Measurements from ENCODE around the gene HOGA1. TPM values are rescaled to one million over a fixed set of nuclear protein-coding genes. Genes with fewer than 3 reads are reported as not detected.

The HOGA1 gene
- total RNA-seq, result 2.1 and 3.8 TPM in 2 replicates
- polyA plus RNA-seq, result 2.1 and 5.3 TPM in 2 replicates

GRCh38 chr10:97584060-97584797 lies at the start of gene HOGA1:
TSS of gene HOGA1 (plus strand) at chr10:97584389. CDS start at chr10:97584704, 315 bp downstream.
- Histone ChIP-seq H3K9me3 (ENCODE audit: low read depth) (no peaks in the 10 kb centered on the region), H3K27ac (peak within 1 kb of the TSS; percentile 4), H3K27me3 (no peaks in the 10 kb centered on the region), H3K4me3 (no peak within 1 kb of the TSS), H3K36me3 (no peaks in the 10 kb centered on the region), H3K4me1 (ENCODE audit: low read depth) (peaks cover 5% of the 10 kb centered on the region)
- TF ChIP-seq CTCF (IDR thresholded peaks at IDR 0.05; ENCODE audit: low read depth, low read length), result no peak
- DNase-seq (ENCODE audit: low read depth in 1 of 2, low spot score in 1 of 2), result peak; percentile 61 to 73

GRCh38 chr10:97534746-97535367 lies 49.3 kb upstream of the HOGA1 start:
- no peaks in the 10 kb centered on the region for H3K9me3 ChIP-seq (ENCODE audit: low read depth)
- peak; percentile 71 for TF ChIP-seq CTCF (IDR thresholded peaks at IDR 0.05; ENCODE audit: low read depth, low read length)
- no peak overlapping the region for H3K27ac ChIP-seq
- DNase-seq (ENCODE audit: low read depth in 1 of 2, low spot score in 1 of 2), result peak; percentile 37 to 56
- H3K27me3 ChIP-seq, result no peaks in the 10 kb centered on the region
- no peaks in the 10 kb centered on the region for H3K4me1 ChIP-seq (ENCODE audit: low read depth)
- no peak overlapping the region for H3K4me3 ChIP-seq
- no peaks in the 10 kb centered on the region for H3K36me3 ChIP-seq

- Histone ChIP-seq H3K36me3 (no peaks in the 10 kb centered on the region), H3K27me3 (no peaks in the 10 kb centered on the region), H3K27ac (no peak overlapping the region), H3K4me3 (no peak overlapping the region), H3K4me1 (ENCODE audit: low read depth) (no peaks in the 10 kb centered on the region), H3K9me3 (ENCODE audit: low read depth) (no peaks in the 10 kb centered on the region)
- no peak for TF ChIP-seq CTCF (IDR thresholded peaks at IDR 0.05; ENCODE audit: low read depth, low read length)
- DNase-seq (ENCODE audit: low read depth in 1 of 2, low spot score in 1 of 2), result no peak
Observed at GRCh38 chr10:97537186-97537869, 46.9 kb upstream of the HOGA1 start.

- no peak overlapping the region for H3K27ac ChIP-seq
Observed at GRCh38 chr10:97538411-97538810, 45.8 kb upstream of the HOGA1 start.

More at GRCh38 chr10:97538411-97538810, 45.8 kb upstream of the HOGA1 start:
- DNase-seq (ENCODE audit: low read depth in 1 of 2, low spot score in 1 of 2), result peak in 1 of 2 donors; percentile 36
- no peaks in the 10 kb centered on the region for H3K9me3 ChIP-seq (ENCODE audit: low read depth)
- no peaks in the 10 kb centered on the region for H3K36me3 ChIP-seq
- no peak overlapping the region for H3K4me3 ChIP-seq
- no peaks in the 10 kb centered on the region for H3K27me3 ChIP-seq
- no peak for TF ChIP-seq CTCF (IDR thresholded peaks at IDR 0.05; ENCODE audit: low read depth, low read length)
- no peaks in the 10 kb centered on the region for H3K4me1 ChIP-seq (ENCODE audit: low read depth)
